ENCODE measurements around the gene MTA1.

GRCh38 chr14:105508069-105508468, 88.4 kb downstream of the MTA1 start:
- TF ChIP-seq EZH2phosphoT487 (IDR thresholded peaks at IDR 0.05; ENCODE audit: borderline replicate concordance, low read depth, low read length), result no peak
- TF ChIP-seq CTCF (conservative IDR thresholded peaks at IDR 0.05; ENCODE audit: low read length), result no peak

Measured in OCI-LY7 (cell line).